HepG2 (cell line): ENCODE results near the gene TACC2. TPM values are rescaled to one million over a fixed set of nuclear protein-coding genes. Genes with fewer than 3 reads are reported as not detected.
A peak's percentile ranks its signal among the peaks of the same experiment; 100 is the strongest.

ENCODE experiments used
- CHD2 ChIP-seq: IDR thresholded peaks from 2 replicates; pipeline ENCODE4 v1.6.1; 2011; ENCODE audit warnings: low read depth, low read length, improper control_type of control experiment
- CREB1 ChIP-seq, 2 experiments: fragments of 450-650 bp in 1 of 2; IDR thresholded peaks; 2 replicates each; pipeline ENCODE4 v1.6.1; 2016 to 2017; ENCODE audit warnings: control low read depth in 1 of 2, mild to moderate bottlenecking in 1 of 2, missing compliant biosample characterization in 1 of 2, missing genetic modification characterization in 1 of 2
- FOXA3 ChIP-seq: IDR thresholded peaks from 2 replicates; pipeline ENCODE4 v1.6.1; 2016; ENCODE audit warnings: missing genetic modification reagents, missing compliant biosample characterization
- GLI4 ChIP-seq: sonication (generic); formaldehyde crosslinking; IDR thresholded peaks from 2 replicates; pipeline ENCODE4 v1.5.1; 2020; ENCODE audit warnings: missing genetic modification reagents, mild to moderate bottlenecking, moderate library complexity, borderline replicate concordance
- KLF6 ChIP-seq: IDR thresholded peaks from 2 replicates; pipeline ENCODE4 v1.8.0; 2016; ENCODE audit warnings: missing biosample characterization, missing genetic modification reagents
- MYNN ChIP-seq: sonication (generic); formaldehyde crosslinking; IDR thresholded peaks from 2 replicates; pipeline ENCODE4 v1.4.0; 2020; ENCODE audit warnings: mild to moderate bottlenecking, low read depth, missing genetic modification reagents
- U2AF2 ChIP-seq: fragments of 200-400 bp; formaldehyde crosslinking; IDR thresholded peaks from 2 replicates; pipeline ENCODE4 v1.6.1; 2017; ENCODE audit warnings: low read depth, mild to moderate bottlenecking, low read length
- ZFP37 ChIP-seq: sonication (generic); formaldehyde crosslinking; IDR thresholded peaks from 2 replicates; pipeline ENCODE4 v1.4.0; 2020; ENCODE audit warnings: missing genetic modification reagents, borderline replicate concordance
- ZMYM3 ChIP-seq: sonication (generic); formaldehyde crosslinking; IDR thresholded peaks from 2 replicates; pipeline ENCODE4 v1.5.1; 2020; ENCODE audit warnings: mild to moderate bottlenecking, missing genetic modification reagents
- ZMYM4 ChIP-seq: sonication (generic); formaldehyde crosslinking; IDR thresholded peaks from 2 replicates; pipeline ENCODE4 v1.8.1; 2023; ENCODE audit warnings: mild to moderate bottlenecking, missing genetic modification reagents
- ZNF781 ChIP-seq: sonication (generic); formaldehyde crosslinking; IDR thresholded peaks from 2 replicates; pipeline ENCODE4 v1.5.1; 2020; ENCODE audit warnings: borderline replicate concordance, mild to moderate bottlenecking, missing genetic modification reagents; ENCODE audit errors: not compliant biosample characterization
- ZNF816 ChIP-seq: sonication (generic); formaldehyde crosslinking; IDR thresholded peaks from 2 replicates; pipeline ENCODE4 v1.8.0; 2022; ENCODE audit warnings: missing genetic modification reagents, mild to moderate bottlenecking, borderline replicate concordance
- ZNF891 ChIP-seq: sonication (generic); formaldehyde crosslinking; IDR thresholded peaks from 2 replicates; pipeline ENCODE4 v1.5.0; 2020; ENCODE audit warnings: mild to moderate bottlenecking, missing genetic modification reagents
- polyA plus RNA-seq, 8 experiments: library from polyadenylated mRNA; depleted of rRNA in 3 of 8; stranded (reverse) in 7 of 8; unstranded in 1 of 8; fragments of >200 nt; fragmentation: Illumina TruSeq in 4 of 8; extraction: Trizol in 4 of 8; gene quantifications; 2 replicates each; pipeline versions ENCODE4 v1.2.1 to v1.2.3, GENCODE V29; 2011 to 2016; ENCODE audit warnings: low read depth in 4 of 8, missing spikeins in 1 of 8, mixed read lengths in 1 of 8; ENCODE audit not compliant: insufficient read depth in 1 of 8
- total RNA-seq, 5 experiments: library from RNA; depleted of rRNA; stranded (reverse); fragments of >200 nt; fragmentation: Illumina TruSeq; extraction: Trizol; gene quantifications; 2 replicates each; pipeline ENCODE4 v1.2.3, GENCODE V29; 2016; ENCODE audit warnings: low read depth in 1 of 5
- TF ChIP-seq, protein P1 (sequence below): sonication (generic); formaldehyde crosslinking; conservative IDR thresholded peaks from 2 replicates; pipeline ENCODE4 v1.4.0; 2020; ENCODE audit warnings: missing genetic modification reagents
- TF ChIP-seq, protein P2 (sequence below), 2 experiments: sonication (generic) in 1 of 2; formaldehyde crosslinking in 1 of 2; IDR thresholded peaks; 2 replicates each; pipeline versions ENCODE4 v1.5.1 to v1.6.1; 2011 to 2020; ENCODE audit warnings: borderline replicate concordance in 1 of 2, low read depth in 1 of 2, low read length in 1 of 2, mild to moderate bottlenecking in 1 of 2, missing genetic modification reagents in 1 of 2, moderate library complexity in 1 of 2
- TF ChIP-seq, protein P3 (sequence below): IDR thresholded peaks from 2 replicates; pipeline ENCODE4 v1.6.1; 2016; ENCODE audit warnings: low read depth, missing genetic modification reagents, missing compliant biosample characterization

Gene TACC2
- total and polyA plus RNA-seq, 2 of the 13 experiments (the other 11 are each of a cell fraction or from before 2014, with no cell fraction given): 11.8 to 16.0 TPM

DNA sequence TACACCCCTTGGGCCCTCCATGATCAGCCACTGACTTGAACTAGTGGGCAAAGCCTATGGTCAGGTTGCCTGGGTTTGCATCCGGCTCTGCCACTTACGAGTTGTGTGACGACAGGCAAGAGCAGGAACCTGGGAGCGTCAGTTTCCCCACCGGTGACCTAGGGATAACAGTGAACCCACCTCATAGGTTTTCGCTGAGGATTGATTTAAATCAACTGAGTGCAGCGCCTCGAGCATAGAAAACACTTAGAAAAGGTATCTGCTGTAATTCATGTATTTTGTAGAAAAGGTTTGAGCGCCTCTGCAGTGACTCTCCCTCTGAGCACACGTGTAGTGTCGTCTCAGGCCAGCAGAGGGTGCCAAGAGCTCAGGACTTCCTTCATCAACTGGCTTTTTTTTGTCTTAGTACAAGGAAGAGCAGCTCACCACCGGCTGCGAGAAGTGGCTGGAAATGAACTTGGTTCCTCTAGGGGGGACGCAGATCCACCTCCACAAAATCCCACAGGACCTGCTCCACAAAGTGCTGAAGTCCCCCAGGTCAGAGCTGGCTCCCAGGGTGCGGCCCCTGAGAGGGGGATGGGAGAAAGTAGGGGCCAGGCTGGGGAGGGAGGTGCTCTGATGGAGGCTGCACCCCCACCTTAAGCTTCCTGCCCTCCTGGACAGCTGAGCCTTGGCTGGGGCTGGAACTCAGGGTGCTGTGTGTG is 309.8 kb downstream of the TACC2 start (continued):
- TF ChIP-seq, protein P1, sequence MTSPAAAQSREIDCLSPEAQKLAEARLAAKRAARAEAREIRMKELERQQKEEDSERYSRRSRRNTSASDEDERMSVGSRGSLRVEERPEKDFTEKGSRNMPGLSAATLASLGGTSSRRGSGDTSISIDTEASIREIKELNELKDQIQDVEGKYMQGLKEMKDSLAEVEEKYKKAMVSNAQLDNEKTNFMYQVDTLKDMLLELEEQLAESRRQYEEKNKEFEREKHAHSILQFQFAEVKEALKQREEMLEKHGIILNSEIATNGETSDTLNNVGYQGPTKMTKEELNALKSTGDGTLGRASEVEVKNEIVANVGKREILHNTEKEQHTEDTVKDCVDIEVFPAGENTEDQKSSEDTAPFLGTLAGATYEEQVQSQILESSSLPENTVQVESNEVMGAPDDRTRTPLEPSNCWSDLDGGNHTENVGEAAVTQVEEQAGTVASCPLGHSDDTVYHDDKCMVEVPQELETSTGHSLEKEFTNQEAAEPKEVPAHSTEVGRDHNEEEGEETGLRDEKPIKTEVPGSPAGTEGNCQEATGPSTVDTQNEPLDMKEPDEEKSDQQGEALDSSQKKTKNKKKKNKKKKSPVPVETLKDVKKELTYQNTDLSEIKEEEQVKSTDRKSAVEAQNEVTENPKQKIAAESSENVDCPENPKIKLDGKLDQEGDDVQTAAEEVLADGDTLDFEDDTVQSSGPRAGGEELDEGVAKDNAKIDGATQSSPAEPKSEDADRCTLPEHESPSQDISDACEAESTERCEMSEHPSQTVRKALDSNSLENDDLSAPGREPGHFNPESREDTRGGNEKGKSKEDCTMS (CRISPR knock-in tag): no peak
- no peak for TF ChIP-seq ZNF816 (CRISPR knock-in tag)
- no peak for TF ChIP-seq U2AF2
- TF ChIP-seq MYNN (CRISPR knock-in tag): no peak
- TF ChIP-seq ZFP37: 0 out of 2 replicates have a peak, but pooled peaks have one; percentile 32
- TF ChIP-seq ZNF781 (CRISPR knock-in tag): peak; percentile 23
- TF ChIP-seq ZMYM3: 0 out of 2 replicates have a peak, but pooled peaks have one; percentile 31
- TF ChIP-seq FOXA3: 0 out of 2 replicates have a peak, but pooled peaks have one; percentile 9
- 0 out of 2 replicates have a peak, but pooled peaks have one; percentile 43 for TF ChIP-seq ZNF891 (CRISPR knock-in tag)
- TF ChIP-seq, protein P2, sequence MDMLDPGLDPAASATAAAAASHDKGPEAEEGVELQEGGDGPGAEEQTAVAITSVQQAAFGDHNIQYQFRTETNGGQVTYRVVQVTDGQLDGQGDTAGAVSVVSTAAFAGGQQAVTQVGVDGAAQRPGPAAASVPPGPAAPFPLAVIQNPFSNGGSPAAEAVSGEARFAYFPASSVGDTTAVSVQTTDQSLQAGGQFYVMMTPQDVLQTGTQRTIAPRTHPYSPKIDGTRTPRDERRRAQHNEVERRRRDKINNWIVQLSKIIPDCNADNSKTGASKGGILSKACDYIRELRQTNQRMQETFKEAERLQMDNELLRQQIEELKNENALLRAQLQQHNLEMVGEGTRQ (IDR thresholded peaks at IDR 0.05; ENCODE audit: low read depth, low read length): no peak
- TF ChIP-seq, protein P2 (CRISPR knock-in tag; IDR thresholded peaks at IDR 0.05; ENCODE audit: borderline replicate concordance): no peak
- no peak for TF ChIP-seq CREB1 (IDR thresholded peaks at IDR 0.05)
- peak; percentile 53; the same call in 1 of the 2 replicates for TF ChIP-seq CREB1 (CRISPR knock-in tag; IDR thresholded peaks at IDR 0.05)
- TF ChIP-seq, protein P3, sequence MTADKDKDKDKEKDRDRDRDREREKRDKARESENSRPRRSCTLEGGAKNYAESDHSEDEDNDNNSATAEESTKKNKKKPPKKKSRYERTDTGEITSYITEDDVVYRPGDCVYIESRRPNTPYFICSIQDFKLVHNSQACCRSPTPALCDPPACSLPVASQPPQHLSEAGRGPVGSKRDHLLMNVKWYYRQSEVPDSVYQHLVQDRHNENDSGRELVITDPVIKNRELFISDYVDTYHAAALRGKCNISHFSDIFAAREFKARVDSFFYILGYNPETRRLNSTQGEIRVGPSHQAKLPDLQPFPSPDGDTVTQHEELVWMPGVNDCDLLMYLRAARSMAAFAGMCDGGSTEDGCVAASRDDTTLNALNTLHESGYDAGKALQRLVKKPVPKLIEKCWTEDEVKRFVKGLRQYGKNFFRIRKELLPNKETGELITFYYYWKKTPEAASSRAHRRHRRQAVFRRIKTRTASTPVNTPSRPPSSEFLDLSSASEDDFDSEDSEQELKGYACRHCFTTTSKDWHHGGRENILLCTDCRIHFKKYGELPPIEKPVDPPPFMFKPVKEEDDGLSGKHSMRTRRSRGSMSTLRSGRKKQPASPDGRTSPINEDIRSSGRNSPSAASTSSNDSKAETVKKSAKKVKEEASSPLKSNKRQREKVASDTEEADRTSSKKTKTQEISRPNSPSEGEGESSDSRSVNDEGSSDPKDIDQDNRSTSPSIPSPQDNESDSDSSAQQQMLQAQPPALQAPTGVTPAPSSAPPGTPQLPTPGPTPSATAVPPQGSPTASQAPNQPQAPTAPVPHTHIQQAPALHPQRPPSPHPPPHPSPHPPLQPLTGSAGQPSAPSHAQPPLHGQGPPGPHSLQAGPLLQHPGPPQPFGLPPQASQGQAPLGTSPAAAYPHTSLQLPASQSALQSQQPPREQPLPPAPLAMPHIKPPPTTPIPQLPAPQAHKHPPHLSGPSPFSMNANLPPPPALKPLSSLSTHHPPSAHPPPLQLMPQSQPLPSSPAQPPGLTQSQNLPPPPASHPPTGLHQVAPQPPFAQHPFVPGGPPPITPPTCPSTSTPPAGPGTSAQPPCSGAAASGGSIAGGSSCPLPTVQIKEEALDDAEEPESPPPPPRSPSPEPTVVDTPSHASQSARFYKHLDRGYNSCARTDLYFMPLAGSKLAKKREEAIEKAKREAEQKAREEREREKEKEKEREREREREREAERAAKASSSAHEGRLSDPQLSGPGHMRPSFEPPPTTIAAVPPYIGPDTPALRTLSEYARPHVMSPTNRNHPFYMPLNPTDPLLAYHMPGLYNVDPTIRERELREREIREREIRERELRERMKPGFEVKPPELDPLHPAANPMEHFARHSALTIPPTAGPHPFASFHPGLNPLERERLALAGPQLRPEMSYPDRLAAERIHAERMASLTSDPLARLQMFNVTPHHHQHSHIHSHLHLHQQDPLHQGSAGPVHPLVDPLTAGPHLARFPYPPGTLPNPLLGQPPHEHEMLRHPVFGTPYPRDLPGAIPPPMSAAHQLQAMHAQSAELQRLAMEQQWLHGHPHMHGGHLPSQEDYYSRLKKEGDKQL: no peak
- no peak for TF ChIP-seq CHD2
- TF ChIP-seq GLI4 (CRISPR knock-in tag): no peak
- TF ChIP-seq ZMYM4 (CRISPR knock-in tag): peak; percentile 62
- TF ChIP-seq KLF6 (CRISPR knock-in tag): 0 out of 2 replicates have a peak, but pooled peaks have one; percentile 47
